HG03108 (cell line): ENCODE results near the gene MN1.

ENCODE experiments used
- ATAC-seq: cut with Tn5 transposase; IDR thresholded peaks from one replicate; pipeline ENCODE4 v1.9.1; 2021; ENCODE audit warnings: moderate library complexity; ENCODE audit not compliant: unreplicated experiment

MN1 gene

DNA sequence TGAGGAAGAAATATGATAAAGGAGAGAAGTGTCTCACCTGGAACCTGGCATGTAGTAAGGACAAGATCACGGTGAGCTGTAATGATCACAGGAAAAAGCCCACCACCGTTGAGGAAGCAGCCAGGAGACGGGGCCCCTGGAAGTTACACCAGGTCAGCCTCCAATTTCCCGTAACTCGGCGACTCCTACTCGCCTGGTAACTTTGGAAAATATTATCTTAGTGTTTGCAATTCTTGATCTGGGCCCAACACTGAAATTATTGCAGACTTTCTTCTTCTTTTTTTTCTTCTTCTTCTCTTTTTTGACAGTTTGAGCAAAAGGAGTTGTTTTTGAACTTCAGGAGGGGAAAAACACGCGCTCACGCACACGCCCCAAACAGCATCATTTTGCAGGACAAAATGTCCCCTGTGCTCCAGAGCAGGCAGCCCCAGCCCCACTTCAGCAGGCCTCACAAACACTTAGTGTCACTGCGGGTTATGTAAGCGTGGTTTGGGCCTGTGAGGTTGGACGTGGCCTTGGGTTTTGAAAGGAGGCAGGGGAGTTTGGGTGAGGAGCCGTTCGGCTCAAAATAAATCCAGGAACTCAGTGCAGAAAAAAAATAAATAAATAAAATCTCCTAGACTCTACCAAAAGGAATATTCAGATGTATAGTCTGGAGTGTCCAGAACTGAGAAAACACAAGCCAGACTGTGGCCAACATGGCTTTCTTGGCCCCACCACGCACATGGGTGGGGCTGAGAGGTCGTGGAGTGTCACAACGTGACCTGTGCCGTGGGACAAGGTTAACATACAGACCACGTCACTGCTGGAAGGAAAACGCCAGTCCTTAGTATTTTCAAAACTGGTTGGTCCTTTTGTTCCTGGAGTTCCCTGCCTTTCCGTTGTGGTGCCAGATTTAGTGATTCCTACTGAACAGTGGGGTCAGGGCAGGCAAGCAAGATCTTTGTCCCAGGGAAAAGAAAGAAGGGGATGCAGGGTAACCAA, 26.3 kb upstream of the MN1 start:
- ATAC-seq: no peak

DNA sequence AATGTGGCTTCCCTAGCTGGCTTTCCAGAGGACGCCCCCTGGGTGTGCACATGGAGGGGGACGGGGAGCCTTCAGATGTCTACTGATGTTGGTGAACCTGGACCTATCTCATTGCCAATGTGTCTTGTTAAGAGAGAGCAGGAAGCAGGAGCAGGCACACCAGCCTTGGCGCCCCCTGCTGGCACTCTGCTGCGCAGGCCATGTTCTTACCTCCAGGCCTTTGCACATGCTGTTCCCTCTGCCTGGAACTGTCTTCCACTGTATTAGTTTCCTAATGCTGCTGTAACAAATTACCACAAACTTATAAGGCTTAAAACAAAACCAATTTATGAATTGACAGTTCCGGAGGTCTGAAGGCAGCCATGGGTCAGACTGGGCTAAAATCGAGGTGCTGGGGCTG, 23.6 kb upstream of the MN1 start:
- ATAC-seq: no peak

GRCh38 chr22:27823221-27823620, 21.7 kb upstream of the MN1 start:
- no peak for ATAC-seq

DNA sequence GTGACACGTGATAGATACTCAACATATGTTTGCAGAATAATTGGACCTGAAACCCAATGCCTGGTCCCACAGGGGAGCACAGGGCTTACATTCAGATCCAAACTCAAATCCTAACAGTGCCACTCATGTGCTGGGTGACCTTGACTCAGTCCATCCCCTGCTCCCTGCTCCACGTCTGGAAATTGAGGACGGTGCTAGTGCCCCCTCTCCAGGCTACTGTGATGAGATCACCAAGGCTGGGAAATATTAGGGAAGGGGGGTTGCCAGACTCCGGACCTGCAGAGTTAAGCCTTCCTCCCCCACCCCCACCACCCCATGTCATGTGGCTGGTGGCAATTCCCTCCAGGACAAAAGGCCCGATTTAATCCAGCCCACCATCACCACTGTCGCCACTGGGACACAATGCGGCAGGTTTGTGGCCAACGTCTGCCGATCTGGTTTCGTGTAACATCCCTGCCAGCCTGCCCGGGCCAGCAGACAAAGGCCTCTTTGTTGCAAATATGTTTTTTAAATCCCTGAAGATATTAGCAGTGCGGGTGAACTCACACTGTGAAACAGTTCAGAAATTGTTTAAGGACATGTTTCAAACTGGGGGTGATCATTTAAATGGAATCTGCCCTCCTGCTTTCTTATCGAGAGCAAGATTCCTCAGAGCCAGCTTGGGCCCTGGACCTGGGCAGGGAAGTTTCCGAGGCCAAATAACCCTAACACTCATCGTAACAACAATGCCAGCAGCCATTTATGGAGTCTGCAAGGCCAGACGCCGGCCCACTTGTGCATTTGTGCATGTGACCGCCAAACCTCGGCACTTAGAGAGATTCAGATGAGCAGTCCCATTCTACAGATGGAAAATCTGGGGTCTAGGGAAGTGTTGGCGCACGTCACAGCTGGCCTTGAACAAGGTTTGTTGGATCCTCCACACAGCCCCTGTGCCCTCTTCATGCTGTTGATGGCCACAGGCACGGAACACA, 19.6 kb upstream of the MN1 start:
- no peak for ATAC-seq

DNA sequence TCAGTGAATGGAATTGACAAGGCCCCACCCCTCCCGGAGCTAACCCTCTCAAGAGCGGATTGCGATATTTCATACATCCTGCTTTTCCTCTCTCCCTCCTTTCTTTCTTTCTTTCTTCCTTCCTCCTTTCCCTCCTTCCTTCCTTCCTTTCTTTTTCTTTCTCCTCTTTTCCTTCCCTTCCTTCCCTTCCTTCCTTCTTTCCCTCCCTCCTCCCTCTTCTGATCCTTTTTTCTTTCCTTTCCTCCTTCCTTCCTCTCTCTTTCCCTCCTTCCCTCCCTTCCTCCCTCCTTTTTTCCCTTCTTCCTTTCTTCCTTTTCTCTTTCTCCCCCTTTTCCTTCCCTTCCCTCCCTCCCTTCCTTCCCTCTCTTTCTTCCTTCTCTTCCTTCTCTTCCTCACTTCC, 15.0 kb upstream of the MN1 start:
- no peak for ATAC-seq

DNA sequence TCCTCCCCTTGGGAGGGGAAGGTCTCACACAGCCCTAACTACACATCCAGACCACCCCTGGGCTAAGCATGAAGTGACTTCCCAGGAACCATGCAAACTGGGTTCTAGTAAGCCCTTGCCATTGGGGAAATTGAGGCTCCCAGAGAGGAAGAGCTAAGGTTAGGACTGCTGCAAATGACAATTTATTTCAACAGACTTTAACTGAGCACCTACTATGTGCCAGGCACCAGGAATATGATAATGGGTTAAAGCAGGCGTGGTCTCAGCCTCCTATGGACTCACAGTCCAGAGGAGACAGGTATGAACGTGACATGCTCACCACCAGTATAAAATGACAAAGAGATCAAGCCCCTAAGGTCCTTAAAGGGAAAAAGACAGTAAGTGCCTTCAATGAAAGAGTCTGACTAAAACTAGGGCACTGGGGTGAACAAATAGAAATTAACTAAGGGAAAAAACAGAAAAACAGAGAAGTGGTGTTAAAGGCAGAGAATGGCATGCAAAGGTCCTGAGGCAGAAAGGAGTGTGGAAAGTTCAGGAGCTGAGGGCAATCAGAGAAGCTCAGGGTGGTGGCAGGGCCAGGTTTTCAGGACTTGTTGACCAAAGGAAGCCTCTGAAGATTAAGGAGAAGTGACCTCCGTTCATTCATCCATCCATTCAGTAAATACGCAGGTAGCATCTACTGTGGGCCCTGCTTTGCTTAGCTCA, 14.4 kb upstream of the MN1 start:
- ATAC-seq: no peak

DNA sequence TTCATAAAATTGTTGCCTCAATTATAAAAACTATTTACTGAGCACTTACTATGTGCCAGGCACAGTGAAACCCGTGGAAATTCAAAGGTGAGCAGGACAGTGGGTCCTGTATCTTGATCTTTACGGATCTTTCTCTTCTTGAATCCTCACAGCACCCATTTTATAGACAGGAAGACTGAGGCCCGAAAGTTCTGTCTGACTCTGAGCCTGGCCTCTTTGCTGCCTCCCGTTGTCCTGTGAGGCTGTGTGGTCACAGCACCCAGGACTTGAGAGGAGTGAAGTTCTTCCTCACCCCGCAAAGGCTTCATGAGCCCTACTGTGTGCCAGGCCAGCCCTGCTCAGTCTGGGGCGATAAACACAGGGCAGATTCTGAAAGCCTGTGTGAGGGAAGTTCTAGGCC, 13.4 kb upstream of the MN1 start:
- ATAC-seq: no peak

GRCh38 chr22:27811778-27812177, 10.2 kb upstream of the MN1 start:
- ATAC-seq: no peak

DNA sequence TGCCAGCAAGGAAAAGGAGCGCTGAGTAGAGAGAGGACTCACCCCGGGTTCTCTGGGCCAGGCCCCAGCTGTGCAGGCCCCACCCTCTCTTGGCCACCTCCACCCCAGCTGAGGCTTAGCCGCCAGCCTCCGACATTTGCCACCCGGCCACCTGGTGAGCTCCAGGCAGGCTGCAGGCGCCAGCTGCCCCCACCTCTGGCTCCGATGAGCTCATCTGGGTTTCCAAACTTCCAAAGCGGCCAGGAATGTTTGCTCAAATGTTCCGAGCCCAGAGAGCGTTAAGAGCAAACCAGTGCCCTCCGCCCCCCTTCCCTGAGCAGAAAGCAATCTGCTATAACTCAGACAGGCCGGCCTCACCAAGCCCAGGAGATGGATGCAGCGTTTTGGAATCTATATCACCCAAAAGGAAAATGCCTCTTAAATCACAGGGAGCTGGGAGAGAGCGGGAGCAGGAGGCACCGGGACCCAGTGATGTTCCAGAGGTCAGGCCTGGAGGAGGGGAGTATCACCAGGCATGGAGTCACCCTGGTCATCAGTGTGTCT, 9.1 kb upstream of the MN1 start:
- no peak for ATAC-seq

DNA sequence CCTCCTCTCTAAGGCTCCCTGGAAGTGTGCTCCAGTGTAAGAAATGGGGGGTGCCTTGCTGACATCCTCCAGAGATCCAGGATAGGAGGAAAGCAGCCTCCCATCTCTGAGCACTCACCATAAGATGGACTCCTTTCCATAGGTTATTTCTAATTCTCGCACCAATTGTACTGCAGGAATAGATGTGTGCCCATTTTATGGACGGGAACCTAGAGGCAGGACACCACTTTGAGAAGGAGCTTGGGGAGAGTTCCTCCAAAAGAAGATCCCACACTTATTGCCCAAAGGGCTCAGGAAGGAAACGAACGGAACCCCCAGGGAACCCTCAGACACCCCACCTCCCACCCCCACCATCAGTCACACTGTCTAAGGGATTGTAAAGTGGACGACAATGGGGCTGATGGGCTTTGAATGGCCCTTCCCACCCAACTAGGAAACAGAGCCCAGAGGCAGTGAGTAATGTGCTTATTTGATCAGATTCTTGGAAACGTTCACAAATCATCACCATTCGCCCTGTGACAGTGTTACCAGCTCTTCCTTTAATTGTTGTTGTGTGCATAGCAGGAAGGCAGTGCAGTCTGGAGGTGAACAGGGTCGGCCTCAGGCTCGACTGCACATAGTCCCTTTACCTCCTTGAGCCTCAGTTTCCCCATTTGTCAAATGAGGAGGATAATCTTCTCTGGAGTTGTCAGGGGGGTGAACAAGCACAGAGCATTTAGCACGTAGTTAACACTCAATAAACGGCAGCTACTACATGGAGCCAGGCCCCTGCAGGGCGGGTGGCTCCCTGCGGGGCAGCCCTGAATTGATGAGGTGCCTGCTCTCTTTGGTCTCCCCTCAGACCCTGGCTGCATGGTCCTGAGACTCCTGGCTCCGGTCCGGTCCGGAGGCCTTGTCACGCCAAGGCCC, 8.4 kb upstream of the MN1 start:
- no peak for ATAC-seq

DNA sequence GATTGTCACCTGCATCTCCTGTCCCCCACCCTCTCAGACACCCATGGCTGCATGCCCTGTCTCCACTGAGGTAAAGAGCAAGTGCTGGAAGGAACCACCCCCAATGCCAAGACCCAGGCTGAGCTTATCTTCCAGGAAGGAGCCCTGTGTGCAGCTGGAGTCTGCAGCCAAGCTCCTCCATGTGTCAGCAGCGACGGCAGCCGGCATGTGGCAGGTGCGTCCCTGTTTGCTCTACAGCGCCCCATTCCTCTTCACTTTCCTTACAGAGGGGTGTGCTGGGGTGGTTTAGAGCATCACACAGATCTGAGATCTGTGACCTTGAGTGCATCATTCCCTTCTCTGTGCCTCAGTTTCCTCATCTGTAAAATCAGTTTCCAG, 7.7 kb upstream of the MN1 start:
- ATAC-seq: no peak

- no peak for ATAC-seq
These were observed 7.1 kb upstream of the MN1 start for GRCh38 chr22:27808451-27809225.

GRCh38 chr22:27805841-27806240, 4.3 kb upstream of the MN1 start:
- no peak for ATAC-seq

DNA sequence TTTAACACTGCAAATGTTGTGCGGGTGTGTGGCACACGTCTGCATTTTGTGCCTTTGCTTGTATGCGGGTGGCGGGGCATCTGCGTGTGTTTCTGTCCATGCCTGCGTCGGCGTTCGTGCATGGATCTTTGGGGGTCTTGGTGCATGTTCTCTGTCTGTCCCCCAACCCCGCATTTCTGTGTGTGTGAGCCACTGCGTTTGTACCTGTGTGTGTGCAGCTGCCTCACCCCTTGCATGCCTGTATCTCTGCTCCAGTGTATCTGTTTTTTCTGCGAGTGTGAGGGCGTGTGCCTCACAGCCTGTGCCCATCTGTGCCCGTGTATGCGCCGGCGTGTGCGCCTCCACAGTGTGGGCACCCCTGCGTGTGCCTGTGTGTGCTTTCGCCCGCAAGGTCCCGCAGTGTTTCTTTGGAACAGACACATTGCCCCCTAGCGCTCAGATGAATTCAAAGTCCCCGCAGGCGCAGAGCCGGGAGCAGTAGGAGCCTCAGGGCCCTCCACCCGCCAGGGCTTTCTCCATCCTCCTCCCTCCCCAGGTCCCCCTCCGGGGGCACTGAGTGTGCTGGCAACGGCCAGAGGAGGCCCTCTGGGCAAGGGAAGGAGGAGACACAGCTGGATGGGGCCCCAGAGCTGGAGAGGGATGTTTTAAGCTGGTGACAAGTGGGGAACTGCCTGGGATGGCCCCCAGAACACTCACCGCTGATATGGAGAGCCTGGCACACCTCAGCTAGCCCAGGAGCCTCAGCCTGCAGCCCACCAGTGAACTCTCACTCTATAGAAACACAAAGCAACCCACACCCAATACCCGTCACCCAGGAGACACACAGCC, 3.1 kb upstream of the MN1 start:
- ATAC-seq: no peak

DNA sequence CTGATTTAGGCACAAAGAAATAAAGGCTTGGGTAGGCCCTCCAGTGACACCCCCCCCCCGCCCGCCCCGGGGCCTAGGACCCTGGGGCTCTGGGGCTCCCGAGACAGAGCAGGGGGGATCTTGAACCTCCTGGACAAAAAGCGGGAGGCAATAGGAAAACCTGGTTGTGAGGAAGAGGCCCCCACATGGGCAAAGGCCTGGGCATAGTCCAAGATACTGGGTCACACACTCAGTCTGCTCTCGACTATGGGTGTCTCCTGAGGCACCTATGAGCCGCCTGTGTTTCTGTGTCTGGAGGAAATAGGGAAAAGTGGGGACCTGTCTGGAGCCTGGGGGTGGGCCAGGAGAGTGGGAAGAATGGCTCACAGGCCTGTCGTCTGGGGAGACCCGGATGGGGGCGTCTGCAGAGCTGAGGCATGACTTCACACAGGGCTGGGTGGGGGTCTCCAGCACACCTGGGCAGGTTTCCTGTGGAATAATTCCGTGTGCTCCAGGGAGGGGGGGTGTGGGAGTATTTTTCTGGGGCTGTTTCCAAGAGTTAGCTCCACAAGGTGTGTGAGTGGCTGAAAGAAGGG, 2.4 kb upstream of the MN1 start:
- no peak for ATAC-seq

DNA sequence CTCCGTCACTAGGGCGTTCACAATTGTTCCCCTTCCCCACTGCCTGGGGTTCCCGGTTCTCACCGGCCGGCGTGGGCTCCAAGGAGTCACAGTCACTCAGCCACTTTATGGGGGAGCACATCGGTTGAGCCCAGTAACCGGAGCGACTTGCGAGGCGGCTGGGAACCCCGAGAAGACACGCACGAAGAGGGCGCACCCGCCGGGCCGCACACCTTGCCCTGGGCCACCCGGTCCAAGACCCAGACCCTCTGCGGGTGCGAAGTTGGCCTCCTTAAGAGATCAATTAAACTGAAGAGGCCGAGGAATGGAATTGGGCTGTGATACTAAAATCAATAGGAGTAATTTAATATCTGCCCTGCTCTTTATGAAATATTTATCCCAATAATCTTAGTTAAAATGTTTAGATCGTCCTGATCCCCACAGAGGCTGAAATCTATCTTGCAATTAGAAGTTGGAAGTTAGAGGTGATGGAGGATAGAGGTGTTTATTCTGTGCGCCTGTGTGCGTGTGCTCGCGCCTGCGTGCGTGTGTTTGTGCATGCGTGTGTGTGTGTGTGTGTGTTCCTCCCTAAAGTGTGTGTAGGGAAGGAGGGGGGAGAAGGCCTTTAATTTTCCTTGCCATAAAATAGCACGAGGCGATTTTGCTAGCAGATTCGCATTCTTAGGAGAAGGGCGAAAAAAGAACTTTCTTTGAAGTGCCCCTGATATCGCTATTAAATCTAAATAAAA, 954 bp upstream of the MN1 start:
- ATAC-seq: no peak

DNA sequence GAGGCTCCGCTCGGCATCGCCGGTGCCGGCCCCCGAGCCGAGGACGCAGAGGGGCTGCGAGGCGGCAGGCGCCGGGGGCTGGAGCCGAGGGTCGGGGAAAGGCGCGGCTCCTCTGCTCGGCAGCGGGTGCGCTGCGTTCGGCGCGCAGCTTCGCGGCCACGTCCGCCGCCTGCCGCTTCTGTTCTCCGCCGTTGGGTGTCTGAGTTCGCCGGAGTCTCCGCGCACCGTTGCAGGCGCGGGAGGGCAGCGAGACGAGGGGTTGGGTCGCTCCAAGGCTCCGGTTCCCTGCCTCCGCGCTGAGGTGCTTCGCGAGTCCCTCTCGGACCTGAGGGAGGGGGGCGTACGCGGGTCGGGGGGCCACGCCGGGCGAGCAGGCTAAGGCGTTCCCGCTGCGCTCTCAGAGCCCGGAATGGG, 347 bp downstream of the MN1 start:
- ATAC-seq: no peak
